Stomach (tissue), 4 donors: ENCODE measurements around the gene ATRNL1.

Experiments used
- EP300 ChIP-seq: sonication (generic); formaldehyde crosslinking; IDR thresholded peaks from one replicate; pipeline ENCODE4 v1.6.1; 2017; ENCODE audit warnings: antibody characterized with exemption
- POLR2A ChIP-seq, 4 donors: fragments of 450-650 bp; IDR thresholded peaks; one replicate each; pipeline ENCODE4 v1.6.1; 2016; ENCODE audit warnings: antibody characterized with exemption in 4 of 4, control low read depth in 2 of 4, mild to moderate bottlenecking in 1 of 4, moderate library complexity in 1 of 4

- TF ChIP-seq POLR2A (IDR thresholded peaks at IDR 0.05) (no peak), EP300 (no peak)
Measured at GRCh38 chr10:115653473-115653872, 560.3 kb downstream of the ATRNL1 start.
